ENCODE data around the gene B4GALNT3.

GRCh38 chr12:612293-612692, 152.6 kb downstream of the B4GALNT3 start:
- TF ChIP-seq CTCF (IDR thresholded peaks at IDR 0.05) (no peak), POLR2A (IDR thresholded peaks at IDR 0.05) (no peak)
